IPS-15b (cell line): ENCODE measurements around the gene FOXI1.

Experiments
- H3K27me3 ChIP-seq: one replicate; pipeline ENCODE4 v1.6.1; 2013; ENCODE audit warnings: low read length; ENCODE audit not compliant: control insufficient read depth, insufficient read depth
- H3K36me3 ChIP-seq: one replicate; pipeline ENCODE4 v1.6.1; 2013; ENCODE audit warnings: low read length; ENCODE audit not compliant: control insufficient read depth, insufficient read depth
- H3K4me1 ChIP-seq: one replicate; pipeline ENCODE4 v1.6.1; 2013; ENCODE audit warnings: mild to moderate bottlenecking, low read length; ENCODE audit not compliant: control insufficient read depth, insufficient read depth
- H3K4me3 ChIP-seq: one replicate; pipeline ENCODE4 v1.5.1; 2013; ENCODE audit warnings: low read depth, low read length
- H3K9ac ChIP-seq: one replicate; pipeline ENCODE4 v1.6.1; 2013; ENCODE audit warnings: low read depth, mild to moderate bottlenecking, low read length
- H3K9me3 ChIP-seq: one replicate; pipeline ENCODE4 v1.6.1; 2013; ENCODE audit warnings: mild to moderate bottlenecking, low read length; ENCODE audit not compliant: control insufficient read depth, insufficient read depth

FOXI1 gene

DNA sequence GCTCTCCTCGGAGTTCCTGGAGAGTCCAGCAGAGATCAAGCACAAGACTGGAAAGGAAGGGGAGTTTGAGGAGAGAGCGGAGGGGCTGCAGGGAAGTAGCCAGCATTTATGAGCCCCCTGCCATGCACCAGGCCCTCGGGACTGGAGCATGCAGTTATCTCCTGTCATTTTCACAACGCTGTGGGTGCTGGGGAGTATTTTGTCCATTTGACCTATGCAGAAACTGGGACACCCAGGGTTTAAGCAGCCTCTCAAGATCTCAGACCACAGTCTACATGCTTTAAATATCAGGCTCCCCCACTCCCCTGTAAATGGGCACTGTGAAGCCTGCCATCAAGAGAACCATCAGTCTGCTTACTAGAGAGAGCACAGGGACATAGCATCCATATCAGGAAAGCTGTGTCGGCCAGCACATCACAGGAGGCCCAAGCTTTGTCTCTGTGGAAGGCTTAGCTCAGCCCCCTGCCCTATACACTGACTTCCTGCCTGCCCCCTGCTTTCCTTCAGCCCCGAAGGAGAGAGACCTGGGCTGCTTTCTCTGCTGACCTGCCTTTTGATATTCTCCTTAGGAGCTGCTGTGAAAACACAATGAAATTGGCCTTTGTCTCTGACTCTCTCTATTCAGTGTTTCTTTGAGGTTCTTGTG lies 7.3 kb downstream of the FOXI1 start:
- Histone ChIP-seq H3K9ac (no peak overlapping the region), H3K4me3 (no peak overlapping the region), H3K9me3 (no peaks in the 10 kb centered on the region), H3K27me3 (peaks cover 35% of the 10 kb centered on the region), H3K4me1 (peaks cover 3% of the 10 kb centered on the region), H3K36me3 (no peaks in the 10 kb centered on the region)

DNA sequence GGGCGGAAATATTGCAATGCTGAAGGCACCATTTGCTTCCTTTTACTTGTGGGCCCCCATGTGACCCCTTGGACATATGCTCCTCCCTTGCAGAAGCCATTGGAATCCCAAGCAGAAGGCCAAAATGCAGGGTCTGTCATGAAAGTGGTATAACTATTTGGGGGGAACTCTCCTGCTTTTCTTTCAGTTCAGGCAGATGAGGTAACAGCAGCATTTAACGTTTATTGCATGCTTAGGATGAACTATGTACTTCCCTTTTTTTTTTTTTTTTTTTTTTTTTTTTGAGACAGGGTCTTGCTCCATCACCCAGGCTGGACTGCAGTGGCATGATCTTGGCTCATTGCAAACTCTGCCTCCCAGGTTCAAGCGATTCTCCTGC lies 7.8 kb downstream of the FOXI1 start:
- Histone ChIP-seq H3K27me3 (peaks cover 30% of the 10 kb centered on the region), H3K4me1 (peaks cover 3% of the 10 kb centered on the region), H3K9me3 (no peaks in the 10 kb centered on the region), H3K4me3 (no peak overlapping the region), H3K36me3 (no peaks in the 10 kb centered on the region), H3K9ac (no peak overlapping the region)

DNA sequence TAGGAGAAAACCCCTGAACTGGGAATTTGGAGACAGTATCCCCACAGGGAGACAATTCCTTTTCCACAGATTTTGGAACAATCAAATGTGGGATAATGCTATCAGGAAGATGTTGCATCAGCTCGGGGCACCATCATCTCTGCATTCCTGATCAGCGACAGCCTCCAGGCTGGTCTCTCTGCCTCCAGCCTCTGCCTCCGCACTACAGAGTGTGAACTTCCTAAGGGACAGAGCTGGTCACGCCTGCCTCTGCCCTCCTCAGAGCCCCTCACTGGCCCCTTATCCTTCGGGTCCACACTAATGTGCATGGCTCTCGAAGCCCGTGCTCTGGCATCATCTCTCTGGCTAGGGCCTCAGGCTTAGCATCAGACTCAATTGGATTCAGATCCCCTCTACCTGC lies 8.6 kb downstream of the FOXI1 start:
- no peak overlapping the region for H3K9ac ChIP-seq
- no peaks in the 10 kb centered on the region for H3K36me3 ChIP-seq
- H3K27me3 ChIP-seq = peaks cover 23% of the 10 kb centered on the region
- H3K9me3 ChIP-seq = no peaks in the 10 kb centered on the region
- no peak overlapping the region for H3K4me3 ChIP-seq
- H3K4me1 ChIP-seq = peaks cover under 1% of the 10 kb centered on the region

DNA sequence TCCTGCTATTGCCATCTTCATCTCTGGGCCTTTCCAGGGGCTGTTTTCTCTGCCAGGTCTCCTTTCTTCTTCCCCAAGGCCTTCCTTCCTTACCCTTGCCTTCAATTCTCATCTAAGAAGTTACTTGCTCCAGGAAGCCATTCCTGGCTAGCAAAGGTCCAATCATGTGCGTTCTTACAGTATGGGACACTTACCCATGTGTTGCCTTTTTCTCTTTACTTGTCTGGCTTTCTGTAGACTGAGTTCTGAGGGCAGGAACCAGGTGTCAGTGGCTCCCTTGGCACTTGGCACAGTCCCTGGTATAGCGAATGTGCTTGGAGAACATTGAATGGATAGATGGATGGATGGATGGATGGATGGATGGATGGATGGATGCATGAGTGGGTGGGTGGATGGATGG lies 10.2 kb downstream of the FOXI1 start:
- peaks cover 9% of the 10 kb centered on the region for H3K27me3 ChIP-seq
- no peak overlapping the region for H3K9ac ChIP-seq
- no peaks in the 10 kb centered on the region for H3K9me3 ChIP-seq
- no peaks in the 10 kb centered on the region for H3K4me1 ChIP-seq
- no peaks in the 10 kb centered on the region for H3K36me3 ChIP-seq
- H3K4me3 ChIP-seq = no peak overlapping the region

DNA sequence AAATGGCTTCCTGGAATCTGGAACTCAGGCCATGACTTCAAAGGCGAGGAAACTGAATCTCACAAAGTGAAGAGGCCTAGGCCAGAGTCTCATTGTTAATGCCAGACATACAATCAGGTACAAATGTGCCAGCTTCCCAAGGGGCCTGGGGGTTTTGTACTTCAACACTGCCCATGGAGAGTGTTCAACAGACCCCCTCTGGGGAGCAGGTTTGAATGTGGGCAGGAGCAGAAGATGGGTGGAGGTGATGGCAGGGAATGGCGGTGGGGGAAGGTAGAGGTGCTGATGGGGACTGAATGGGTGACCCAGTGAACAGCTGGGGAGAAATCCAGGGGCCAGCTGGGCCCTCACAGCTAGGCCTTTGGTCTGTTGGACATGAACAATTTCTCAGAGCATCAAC lies 12.0 kb downstream of the FOXI1 start:
- Histone ChIP-seq H3K9me3 (no peaks in the 10 kb centered on the region), H3K27me3 (no peaks in the 10 kb centered on the region), H3K4me1 (no peaks in the 10 kb centered on the region), H3K9ac (no peak overlapping the region), H3K36me3 (no peaks in the 10 kb centered on the region), H3K4me3 (no peak overlapping the region)

DNA sequence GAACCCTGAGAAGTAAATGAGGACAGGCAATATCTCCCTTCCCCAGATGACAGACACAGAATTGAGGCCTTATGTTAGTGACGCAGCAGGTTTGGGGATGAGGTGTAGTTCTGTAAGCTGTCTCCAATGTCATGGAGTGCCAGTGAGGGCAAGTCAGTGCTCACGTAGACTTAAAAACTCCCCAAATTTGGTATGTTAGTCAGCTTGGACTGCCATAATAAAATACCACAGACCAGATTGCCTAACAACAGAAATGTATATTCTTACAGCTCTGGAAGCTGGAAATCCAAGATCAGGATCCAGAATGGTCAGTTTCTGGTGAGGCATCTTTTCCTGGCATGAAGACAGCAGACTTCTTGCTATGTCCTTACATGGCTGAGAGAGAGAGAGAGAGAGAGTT lies 14.9 kb downstream of the FOXI1 start:
- no peaks in the 10 kb centered on the region for H3K4me1 ChIP-seq
- no peak overlapping the region for H3K4me3 ChIP-seq
- H3K27me3 ChIP-seq = no peaks in the 10 kb centered on the region
- H3K36me3 ChIP-seq = no peaks in the 10 kb centered on the region
- no peak overlapping the region for H3K9ac ChIP-seq
- no peaks in the 10 kb centered on the region for H3K9me3 ChIP-seq

DNA sequence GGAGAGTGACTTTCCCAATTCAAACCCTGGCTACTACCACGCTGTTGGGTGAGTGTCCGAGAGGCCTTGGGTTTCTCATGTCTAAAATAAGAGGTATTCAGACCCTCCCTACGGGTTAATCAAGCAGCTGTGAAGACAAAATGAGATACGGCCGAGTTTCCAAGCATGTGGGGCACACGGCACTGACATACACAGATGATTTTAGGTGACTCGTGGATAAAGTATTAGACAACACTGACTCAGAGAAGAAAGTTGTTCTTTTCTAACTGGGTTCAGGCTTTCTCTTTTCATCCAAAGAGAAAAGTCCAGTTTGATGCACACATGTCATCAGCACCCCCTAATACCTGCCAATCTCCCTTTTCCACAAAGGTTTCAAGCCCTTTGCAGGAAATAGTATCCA lies 15.6 kb downstream of the FOXI1 start:
- H3K9ac ChIP-seq = no peak overlapping the region
- no peaks in the 10 kb centered on the region for H3K4me1 ChIP-seq
- no peaks in the 10 kb centered on the region for H3K9me3 ChIP-seq
- H3K4me3 ChIP-seq = no peak overlapping the region
- H3K36me3 ChIP-seq = no peaks in the 10 kb centered on the region
- no peaks in the 10 kb centered on the region for H3K27me3 ChIP-seq

DNA sequence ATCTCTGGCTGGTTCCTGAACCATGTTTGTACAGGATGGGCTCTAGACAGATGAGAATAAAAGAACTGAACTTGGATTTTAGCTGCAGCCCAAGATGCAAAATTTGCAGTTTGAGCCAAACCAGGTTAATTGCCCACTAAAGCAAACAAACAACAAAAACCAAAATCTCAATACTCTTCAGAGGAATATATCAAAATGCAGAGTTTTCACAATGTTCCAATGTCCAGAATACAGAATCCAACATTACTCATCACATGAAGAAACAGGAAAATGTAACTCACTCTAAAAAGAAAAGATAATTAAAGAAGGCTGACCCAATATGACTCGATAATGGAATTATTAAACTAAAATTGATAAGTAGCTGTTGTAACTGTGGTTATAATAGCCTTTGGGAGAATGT lies 20.4 kb downstream of the FOXI1 start:
- no peaks in the 10 kb centered on the region for H3K4me1 ChIP-seq
- no peaks in the 10 kb centered on the region for H3K36me3 ChIP-seq
- no peaks in the 10 kb centered on the region for H3K27me3 ChIP-seq
- no peak overlapping the region for H3K4me3 ChIP-seq
- H3K9ac ChIP-seq = no peak overlapping the region
- H3K9me3 ChIP-seq = no peaks in the 10 kb centered on the region

DNA sequence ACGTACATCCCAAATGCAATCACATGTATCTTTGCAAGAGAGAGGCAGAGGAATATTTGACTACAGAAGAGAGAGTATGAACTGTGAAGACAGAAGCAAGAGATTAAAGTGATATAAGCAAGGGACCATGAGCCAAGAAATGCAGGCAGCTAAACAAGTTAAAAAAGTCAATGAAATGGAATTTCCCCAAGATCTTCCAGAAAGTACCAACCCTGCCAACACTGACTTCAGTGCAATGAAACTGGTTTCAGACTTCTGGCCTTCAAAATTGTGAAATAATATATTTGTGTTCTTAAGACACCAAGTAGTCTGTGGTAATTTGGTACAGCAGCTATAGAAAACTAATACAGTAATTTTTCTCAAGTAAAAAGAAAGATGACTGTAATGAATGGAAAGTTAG lies 20.9 kb downstream of the FOXI1 start:
- Histone ChIP-seq H3K9ac (no peak overlapping the region), H3K4me3 (no peak overlapping the region), H3K36me3 (no peaks in the 10 kb centered on the region), H3K4me1 (no peaks in the 10 kb centered on the region), H3K9me3 (no peaks in the 10 kb centered on the region), H3K27me3 (no peaks in the 10 kb centered on the region)

DNA sequence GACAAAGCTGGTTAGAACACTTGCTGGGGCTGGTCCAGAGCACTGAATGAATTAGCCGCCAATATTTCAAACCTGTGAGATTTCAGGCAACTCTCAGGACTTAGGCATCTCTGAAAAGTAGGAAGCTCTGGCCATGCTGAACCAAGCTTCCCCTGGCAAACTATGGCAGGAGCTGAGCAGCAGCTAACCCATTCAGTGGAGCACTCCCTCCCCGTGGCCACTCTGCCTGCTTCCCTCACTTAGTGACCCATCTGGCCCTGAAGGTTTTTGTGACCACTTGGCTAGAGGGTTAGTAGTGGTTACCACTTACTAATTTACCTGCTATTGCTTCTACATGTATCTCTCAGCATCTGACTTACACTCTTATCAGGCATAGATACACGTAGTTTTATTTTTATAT lies 25.5 kb downstream of the FOXI1 start:
- H3K27me3 ChIP-seq = no peaks in the 10 kb centered on the region
- H3K4me1 ChIP-seq = no peaks in the 10 kb centered on the region

DNA sequence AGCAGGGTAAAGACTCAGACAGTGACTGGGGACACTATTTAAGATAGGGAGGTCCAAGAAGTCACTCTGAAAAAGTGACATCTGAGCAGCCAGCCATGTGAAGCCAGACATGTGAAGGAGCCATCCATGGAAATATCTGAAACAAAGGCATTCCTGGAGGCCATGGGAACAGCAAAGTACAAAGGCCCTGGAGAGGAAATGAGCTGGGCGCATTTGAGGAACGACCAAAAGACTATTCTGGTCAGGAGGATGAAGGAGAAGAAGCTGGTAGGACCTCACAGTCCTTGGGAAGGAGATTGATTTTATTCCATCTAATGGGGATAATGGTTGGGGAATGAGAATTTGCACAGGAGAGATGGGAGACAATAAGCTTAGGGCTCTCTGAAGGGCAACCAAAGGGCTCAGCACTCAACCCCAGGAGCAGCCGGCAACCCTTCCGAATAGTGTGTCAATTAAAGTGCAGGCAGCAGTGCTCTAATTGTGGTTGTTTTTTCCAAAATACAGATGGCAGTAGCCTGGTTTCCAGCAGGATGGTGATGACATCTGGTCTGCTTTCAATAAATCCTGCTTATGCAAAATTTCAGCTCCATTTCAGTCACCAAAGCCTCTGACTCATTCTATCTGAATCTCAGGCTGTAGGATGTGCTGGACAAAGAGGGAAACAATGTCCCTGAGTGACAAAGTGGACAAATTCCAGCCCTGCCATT lies 26.7 kb downstream of the FOXI1 start:
- no peaks in the 10 kb centered on the region for H3K4me1 ChIP-seq
- no peaks in the 10 kb centered on the region for H3K36me3 ChIP-seq
- H3K9me3 ChIP-seq = no peaks in the 10 kb centered on the region
- no peak overlapping the region for H3K4me3 ChIP-seq
- no peaks in the 10 kb centered on the region for H3K27me3 ChIP-seq
- H3K9ac ChIP-seq = no peak overlapping the region

More for the DNA sequence above, 25.5 kb downstream of the FOXI1 start:
- Histone ChIP-seq H3K36me3 (no peaks in the 10 kb centered on the region), H3K9ac (no peak overlapping the region), H3K4me3 (no peak overlapping the region), H3K9me3 (no peaks in the 10 kb centered on the region)

DNA sequence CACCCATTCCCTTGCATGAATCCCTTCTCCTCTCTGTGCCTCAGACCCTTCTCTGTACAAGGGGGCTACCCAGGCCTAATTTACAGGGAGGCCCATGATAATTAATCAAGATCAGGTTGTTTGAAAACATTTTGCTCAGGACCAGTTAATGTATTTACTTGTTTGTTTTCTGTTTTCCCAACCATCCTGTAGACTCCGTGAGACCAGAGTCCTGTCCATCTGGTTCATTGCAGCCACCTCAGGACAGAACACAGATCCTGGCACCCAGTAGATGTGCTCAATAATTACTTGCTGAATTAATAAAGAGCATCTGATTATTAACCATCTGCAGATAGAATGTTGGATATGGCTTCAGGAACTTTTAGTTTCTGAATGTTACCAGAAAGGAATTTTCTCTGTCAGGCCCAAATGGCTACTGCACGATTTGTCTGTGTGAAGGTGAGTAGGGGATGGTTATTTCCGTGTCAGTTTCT lies 27.3 kb downstream of the FOXI1 start:
- Histone ChIP-seq H3K4me3 (no peak overlapping the region), H3K27me3 (no peaks in the 10 kb centered on the region), H3K9me3 (no peaks in the 10 kb centered on the region), H3K4me1 (no peaks in the 10 kb centered on the region), H3K9ac (no peak overlapping the region), H3K36me3 (no peaks in the 10 kb centered on the region)
